Measurements from ENCODE around the gene ZNF221.
A peak's percentile ranks its signal among the peaks of the same experiment; 100 is the strongest.
"Not testable (repeated sequence)": the region's sequence is repeated elsewhere in the genome, so short reads cannot be mapped to it uniquely, and the experiment has no call there.

ZNF221 gene

DNA sequence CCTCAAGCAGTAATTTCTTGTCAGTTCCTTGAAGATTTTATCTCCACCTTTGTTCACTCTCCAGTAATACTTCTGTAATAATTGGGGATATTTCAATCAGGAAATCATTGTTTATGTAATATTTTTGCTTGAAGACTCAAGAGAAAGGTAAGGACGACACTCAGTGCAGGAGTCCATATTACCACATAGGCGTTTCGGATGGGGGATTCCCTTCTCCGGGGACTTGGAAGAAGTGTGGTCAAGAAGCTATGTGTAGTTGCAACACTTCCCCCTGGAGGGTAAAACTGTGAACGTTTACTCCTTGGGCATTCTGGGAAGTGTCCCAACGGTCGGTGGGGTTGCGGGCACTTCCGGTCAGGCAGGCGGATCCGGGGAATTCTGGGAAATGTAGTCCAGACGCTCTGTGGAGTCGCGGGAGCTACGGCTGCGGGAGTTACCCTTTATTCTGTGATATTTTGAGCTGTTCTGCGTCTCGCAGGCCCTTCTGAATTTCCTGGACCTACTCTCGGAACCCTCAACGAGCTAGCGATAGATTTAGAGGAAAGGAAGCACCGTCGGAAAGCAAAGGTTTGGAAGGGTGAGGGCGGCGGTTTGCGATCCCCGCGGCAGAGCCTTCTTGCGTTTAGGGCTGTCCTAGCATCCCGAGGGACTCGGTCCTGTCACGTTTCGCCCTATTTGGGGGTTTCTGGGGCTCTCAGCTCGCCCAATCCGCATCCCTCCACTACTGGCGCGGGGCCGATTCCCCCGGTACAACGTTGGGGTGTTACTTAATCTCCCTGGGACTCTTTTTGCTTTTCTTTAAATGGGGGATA is at the start of gene ZNF221:
ZNF221 (plus strand) TSS at position 395 of the 812 bp plus-strand sequence. CDS start 11,499 bp downstream, outside the sequence.
- peak; percentile 78 for DNase-seq

DNA sequence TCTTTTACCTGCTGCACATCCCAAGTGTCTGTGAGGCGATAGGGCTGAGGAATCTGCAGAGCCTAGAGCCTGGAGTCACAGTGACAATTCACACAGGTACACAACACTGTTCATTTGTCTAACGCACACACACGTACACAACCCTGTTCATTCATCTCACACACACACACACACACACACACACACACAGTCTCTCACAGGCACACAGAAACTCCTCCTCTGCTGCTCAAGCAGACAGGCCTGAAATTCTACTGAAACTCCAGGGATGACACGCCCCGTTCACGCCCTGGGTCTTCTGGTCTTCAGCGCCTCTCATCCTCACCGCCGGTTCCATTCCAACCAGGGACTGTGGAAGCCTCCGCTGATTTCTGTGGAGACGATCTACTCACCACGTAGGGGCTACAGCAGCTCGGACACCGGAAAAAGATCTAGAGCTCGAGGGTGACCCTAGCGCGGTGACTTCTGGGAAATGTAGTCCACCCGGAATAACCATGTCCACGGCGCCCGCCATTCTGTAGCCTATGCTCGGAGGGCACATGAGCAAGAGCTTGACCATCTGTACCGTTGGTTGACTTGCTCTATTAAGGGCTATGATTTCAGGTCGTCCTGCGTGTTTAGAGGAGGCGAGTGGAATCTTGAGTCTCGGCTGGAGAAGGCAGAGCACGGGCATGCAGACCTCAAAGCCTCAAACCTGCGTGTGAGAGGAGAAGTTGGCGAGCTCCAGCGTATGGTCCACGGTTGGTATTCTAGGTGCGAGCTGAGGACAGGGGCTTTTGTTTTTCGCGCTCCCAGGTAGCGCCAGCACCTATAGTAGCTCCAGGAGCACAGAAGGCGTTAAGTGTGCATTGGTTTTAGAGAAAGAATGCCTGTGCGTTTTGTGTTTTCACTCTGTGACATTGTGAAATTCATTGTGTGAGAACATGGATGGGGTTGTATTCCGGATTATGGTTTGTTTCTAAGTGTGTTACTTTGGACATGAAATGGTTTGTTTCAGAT is 49.3 kb upstream of the ZNF221 start:
- DNase-seq = no peak

DNA sequence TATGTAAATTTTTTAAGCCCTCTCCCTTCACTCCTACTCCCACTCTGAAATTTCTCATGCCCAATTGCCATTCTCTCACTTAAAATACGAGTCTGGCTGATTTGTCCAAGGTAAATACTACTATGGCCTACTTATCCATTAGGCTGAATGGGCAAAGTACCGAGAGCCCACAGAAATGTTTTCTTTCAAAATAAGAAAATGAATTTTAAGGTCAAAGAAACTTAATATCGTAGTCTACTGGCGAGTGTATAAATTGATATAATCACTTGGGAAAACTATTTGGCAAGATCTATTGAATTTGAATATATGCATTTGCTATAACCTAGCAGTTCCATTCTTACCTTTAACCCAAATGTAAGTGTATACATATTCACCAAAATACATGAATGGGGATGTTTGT is 48.6 kb upstream of the ZNF221 start:
- DNase-seq = no peak

DNA sequence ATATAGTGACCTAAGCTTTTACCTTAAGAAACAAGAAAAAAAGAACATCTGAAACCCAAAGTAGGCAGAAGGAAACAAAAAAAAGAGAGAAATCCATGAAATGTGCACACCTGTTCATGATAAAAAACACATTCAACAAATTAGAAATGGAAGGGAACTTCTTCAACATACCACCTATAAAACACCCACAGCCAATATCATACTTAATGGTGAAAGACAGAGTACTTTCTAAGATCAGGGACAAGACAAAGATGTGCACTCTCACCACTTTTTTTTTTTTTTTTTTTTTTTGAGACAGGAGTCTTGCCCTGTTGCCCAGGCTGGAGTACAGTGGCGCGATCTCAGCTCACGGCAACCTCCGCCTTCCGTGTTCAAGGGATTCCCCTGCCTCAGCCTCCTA is 45.1 kb upstream of the ZNF221 start:
- DNase-seq = no peak

DNA sequence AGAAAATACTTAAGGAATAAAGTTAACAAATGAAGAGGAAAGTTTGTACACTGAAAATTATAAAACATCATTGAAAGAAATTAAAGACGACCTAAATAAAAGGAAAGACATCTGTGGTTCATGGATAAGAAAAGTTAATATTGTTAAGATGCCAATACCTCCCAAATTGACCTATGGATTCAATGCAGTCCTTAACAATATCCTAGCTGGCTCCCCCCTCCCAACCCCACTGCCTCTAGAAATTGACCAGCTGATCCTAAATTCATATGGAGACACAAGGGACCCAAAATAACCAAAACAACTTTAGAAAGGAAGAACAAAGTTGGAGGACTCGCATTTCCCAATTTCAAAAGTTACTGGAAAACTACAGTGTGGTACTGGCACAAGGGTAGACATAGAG is 44.3 kb upstream of the ZNF221 start:
- no peak for DNase-seq

DNA sequence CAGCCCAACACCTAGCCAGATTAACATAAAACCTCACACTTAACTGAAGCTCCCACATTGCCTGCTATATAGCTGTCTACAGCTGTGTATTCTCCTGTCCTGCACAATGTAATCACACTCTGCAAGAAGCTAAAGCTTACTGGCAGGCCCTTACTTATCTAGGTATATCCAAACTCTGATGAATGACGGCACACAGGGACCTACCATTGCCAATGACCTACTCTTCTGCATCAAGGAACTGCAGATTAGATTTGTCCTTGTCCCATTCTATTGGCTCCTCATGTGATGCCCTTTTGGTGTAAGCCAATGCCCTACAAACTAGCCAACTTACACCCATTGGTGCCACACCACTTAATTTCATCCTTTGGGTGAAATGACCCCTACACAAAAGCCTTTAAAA is 42.4 kb upstream of the ZNF221 start:
- no peak for DNase-seq

DNA sequence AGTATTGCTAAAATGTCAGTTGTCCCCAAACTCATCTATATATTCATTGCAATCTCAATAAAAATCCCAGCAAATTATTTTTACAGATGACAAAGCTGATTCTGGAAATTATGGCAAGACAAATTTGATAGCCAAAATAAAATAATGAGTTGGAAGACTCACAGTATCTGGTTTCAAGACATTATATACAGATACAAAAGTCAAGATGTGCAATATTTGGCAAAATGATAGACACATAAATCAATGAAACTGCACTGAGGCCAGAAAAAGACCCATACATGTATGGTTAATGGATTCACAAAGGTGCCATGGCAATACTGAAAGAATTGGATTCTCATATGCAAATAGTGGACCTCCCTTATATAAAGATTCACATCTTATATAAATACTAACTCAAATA is 40.1 kb upstream of the ZNF221 start:
- no peak for DNase-seq

DNA sequence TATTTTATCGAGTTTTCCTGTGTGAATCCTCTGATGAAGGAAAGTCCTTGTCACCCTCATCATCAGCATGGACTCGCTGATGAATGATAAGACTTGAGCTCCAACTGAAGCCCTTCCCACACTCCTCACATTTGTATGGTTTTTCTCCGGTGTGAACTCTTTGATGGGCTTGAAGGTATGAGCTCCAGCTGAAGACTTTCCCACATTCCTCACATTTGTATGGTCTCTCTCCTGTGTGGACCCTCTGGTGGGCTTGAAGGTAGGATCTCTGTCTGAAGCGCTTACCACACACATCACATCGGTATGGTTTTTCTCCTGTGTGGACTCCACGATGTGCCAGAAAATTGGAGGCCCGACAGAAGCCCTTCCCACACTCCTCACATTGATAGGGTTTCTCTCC is 37.6 kb upstream of the ZNF221 start:
- no peak for DNase-seq

DNA sequence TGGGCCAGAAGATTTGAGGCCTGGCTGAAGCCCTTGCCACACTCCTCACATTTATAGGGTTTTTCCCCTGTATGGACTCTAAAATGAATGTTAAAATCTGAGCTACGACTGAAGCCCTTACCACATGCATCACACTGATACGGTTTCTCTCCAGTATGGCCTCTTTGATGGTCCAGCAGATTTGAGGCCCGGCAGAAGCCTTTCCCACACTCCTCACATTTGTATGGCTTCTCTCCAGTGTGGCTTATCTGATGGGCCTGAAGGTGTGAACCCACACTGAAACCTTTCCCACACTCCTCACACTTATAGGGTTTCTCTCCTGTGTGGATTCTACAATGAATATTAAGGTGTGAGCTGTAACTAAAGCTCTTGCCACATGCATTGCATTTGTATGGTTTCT is 37.0 kb upstream of the ZNF221 start:
- DNase-seq = no peak

DNA sequence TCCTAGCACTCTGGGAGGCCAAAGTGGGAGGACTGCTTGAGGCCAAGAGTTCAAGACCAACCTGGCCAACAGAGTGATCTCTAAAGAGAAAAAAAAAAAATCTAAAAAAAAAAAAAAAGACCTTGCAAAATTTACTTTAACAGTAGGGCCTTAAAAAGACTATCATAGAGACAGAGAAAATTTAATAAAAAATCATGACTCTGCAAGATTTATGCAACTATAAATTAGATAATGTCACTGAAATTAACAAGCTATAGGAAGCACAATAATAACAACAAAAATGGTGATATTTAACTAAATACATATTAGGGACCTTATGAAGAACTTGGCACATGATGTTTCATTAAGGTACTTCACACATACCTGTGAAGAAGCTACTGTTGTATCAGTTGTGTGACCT is 27.2 kb upstream of the ZNF221 start:
- no peak for DNase-seq

DNA sequence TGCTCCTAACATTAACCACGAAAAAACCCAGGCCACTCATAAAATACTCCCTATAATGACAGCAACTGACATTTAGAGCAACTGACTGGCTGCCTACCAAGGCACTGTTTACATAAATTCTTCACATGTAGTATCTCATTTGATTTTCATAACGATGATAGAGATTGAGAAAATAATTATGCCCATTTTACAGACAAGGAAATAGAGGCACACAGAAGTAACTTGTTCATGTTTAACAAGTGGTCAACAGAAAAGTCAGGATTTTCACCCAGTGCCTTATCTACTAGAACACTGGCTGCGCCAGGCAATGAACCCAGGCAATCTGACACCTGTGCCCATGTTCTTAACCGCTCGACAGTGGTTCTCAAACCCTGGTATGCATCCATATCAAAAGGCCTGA is 22.2 kb upstream of the ZNF221 start:
- DNase-seq = no peak

DNA sequence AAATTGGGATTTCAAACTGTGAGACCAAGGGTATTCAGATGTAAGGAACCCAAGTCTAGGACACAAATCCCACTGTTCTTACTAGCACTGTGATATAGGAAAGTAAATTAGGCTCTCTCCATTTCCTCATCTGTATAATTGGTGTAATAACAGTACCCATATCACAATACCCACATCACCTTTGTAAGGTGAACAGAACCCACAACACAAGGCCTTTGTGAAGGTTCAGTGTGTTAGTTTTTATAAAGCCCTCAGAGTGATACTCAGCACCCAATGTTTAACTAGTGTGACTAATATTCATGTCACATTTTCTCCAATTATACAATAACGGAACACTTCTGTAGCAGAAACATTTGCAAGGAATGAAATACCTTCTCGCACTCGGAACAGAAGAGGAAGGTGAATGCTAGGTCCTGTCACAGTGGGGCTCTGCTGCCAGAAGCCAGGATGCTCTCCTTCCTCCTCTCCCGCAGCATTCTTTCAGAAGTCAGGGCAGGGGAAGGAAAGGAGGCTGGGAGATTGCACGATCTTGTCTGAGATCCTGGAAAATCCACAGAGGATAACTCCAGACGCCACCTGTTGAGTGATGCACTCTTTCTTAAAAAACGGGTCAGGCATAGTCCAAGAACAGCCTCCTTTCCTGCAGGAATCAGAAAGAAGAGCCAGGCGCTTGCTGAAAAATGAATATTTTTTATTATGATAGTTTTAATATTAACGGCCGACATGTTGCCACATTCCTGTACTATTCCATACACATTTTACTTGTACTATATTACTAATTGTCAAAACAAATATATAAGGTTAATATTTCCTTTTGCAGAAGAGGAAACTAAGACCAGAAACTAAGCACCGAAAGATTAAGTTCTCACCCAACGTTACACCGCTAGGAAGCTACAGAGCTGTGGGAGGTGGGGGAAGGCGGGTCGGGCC is 16.7 kb upstream of the ZNF221 start:
- DNase-seq = no peak

DNA sequence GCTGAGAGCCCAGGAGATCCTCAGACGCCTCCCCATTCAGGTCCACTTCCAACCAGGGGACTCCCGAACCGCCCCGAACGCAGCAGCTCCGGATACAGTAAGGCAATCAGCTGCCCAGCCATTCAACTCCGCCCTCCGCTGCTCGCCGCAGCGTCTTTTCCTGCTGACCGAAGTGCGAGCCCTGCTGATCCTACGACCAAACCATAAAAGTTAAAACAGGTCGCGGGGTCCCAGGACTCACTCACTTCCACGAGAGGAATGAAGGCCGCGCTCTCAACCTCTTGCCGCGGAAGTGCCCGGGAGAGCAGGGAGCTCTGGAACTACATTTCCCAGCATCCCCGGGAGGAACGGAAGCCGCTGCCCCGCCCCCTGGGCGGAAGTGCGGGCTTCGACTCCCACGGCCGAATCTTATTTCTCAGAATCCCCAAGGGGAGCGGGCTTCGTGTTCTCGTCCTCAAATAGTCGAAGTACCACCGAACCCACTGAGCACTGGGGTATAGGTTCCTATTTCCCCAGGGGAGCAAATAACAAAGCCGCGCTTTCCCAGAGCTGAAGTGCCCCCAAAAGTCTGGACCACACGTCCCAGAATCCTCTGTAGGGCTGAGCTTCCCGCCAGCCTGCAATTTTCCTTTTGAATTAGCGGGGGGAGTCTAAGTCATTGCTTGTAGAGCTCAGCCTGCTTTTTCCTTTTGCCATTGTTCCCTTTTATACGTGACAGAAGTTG is 15.9 kb upstream of the ZNF221 start, which contains the start of gene ZNF45:
ZNF45 (minus strand) TSS at position 298 of the 724 bp plus-strand sequence. CDS start 13,097 bp downstream, outside the sequence.
- peak; percentile 77 for DNase-seq

DNA sequence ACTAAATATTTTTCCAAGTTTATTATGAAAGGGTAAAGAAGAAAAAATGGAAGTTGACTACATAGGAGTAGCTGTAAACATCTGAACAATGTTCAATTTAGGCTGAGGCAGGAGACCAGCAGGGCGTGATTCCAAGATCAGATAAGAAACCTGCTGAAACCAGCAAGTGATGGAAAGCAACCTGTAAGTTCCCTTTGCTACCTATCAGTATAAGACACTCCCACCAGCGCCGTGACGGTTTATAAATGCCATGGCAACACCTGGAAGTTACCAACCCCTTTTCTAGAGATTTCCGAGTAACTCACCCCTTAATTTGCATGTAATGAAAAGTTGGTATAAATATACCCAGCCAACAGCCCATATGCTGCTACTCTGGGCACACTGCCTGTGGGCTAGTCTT is 14.8 kb upstream of the ZNF221 start:
- no peak for DNase-seq

DNA sequence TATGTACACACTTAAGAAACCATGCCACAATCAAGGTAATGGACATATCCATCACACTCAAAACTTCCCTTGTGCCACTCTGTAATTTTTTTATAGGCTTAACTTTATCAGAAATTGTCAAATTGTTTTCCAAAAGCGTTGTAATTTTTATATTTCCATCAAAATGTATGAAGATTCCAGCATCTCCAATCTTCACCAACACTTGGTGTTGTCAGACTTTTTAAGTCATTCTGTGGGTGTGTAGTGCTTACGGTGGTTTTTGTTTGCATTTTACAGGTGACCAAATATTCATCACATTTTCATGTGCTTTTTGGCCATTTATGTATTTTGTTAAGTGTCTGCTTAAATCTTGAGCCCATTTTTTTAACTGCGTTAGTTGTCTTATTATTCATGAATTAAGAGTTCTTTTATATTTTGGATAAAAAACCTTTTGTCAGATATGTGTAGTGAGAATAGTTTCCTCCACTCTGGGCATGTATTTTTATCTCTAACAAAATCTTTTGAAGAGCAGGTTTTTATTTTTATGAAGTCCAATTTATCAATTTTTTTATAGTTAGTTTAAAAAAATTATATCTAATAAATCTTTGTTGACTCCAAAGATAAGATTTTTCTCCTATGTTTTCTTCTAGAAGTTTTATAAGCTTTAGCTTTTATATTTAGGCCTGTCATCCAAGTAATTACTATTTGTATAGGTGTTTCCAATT is 11.3 kb upstream of the ZNF221 start:
- DNase-seq = no peak

DNA sequence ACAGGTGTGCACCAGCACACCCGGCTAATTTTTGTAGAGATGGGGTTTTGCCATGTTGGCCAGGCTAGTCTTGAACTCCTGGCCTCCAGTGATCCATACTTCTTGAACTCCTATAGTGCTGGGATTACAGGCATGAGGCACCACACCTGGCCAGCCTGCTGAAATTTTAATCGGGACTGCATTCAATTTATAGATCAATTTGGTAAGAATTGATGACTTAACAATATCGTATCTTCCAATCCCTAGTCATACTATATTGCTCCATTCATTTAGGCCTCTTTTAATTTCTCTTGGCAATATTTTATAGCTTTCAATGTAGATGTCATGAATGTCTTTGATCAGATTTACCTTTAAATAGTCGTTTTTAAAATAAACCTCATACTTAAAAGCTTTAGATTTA is 10.3 kb upstream of the ZNF221 start:
- no peak for DNase-seq

DNA sequence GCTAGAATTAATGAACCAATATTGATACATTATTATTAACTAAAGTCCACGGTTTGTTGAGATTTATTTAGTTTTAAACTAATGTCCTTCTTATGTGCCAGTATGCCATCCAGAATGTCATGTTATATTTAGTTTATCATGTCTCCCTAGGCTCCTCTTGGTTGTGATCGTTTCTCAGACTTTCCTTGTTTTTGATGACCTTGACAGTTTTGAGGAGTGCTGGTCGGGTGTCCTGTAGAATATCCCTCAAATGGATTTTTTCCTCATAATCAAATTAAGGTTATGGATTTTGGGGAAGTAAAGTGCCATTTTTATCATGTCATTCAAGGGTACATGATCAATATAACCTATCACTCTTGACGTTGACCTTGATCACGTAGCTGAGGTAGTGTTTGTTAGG is 9.8 kb upstream of the ZNF221 start:
- no peak for DNase-seq

DNA sequence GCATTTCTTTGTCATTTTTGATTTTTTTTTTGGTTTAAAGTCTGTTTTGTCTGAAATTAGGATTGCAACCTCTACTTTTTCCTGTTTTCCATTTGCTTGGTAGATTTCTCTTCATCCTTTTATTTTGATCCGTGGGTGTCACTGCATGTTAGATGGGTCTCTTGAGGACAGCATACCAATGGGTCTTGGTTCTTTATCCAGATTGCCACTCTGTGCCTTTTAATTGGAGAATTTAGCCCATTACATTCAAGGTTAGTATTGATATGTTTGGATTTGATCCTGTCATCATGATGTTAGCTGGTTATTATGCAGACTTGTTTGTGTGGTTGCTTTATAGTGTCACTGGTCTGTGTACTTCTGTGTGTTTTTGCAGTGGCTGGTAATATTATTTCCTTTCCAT is 3.6 kb upstream of the ZNF221 start:
- not testable (repeated sequence) for DNase-seq

DNA sequence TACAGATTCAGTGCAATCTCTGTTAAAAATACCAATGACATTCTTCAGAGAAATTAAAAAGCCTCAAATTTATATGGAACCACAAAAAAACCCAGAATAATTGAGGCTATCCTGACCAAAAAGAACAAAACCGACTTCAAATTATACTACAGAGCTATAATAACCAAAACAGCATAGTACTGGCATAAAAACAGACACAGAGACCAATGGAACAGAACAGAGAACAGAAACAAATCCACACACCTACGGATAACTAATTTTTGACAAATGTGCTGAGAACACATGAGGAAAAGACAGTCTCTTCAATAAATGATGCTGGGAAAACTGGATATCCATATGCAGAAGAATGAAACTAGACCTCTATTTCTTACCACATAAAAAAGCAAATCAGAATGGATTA is 1.2 kb upstream of the ZNF221 start:
- DNase-seq = not testable (repeated sequence)

DNA sequence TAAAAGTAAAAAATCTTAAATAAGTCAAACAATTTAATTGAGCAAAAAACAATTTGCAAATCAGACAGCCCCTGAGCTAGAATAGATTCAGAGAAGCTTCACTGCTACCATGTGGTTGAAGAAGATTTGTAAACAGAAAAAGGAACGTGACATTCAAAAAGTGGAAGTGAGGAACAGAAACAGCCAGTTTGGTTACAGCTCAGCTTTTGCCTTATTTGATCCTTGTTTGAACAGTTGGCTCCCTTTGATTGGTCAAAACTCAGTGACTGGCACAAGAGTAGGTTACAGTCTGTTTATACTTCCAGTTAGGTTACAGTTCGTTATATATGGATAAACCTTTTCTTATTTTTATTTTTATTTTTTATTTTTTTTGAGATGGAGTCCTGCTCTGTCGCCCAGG is 5.8 kb downstream of the ZNF221 start:
- DNase-seq = no peak

DNA sequence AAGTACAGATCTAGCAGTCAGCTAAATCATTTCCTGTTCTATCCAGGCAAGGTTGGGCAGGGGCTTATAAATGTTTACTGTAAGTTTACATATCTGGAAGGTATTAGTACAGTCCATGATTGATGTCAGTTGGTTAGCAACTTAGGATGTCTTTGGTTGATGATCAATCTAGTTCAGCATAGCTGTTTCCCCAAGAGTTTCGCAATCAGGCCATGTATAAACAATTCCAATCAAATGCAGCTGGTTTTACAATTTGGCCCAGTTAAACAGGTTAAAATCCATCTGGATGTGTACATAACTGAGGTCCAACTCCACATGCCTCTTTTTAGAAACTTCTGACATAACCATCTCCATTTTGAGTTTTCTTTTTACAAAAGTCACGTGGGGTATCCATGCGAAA is 6.9 kb downstream of the ZNF221 start:
- DNase-seq = no peak
